HG02759 (cell line): ENCODE data around the gene GAB3.
A peak's percentile ranks its signal among the peaks of the same experiment; 100 is the strongest.
"Not testable (repeated sequence)": the region's sequence is repeated elsewhere in the genome, so short reads cannot be mapped to it uniquely, and the experiment has no call there.

Source experiments
- ATAC-seq: cut with Tn5 transposase; IDR thresholded peaks from one replicate; pipeline ENCODE4 v1.9.1; 2021; ENCODE audit warnings: mild to moderate bottlenecking, moderate library complexity; ENCODE audit not compliant: unreplicated experiment

The GAB3 gene

DNA sequence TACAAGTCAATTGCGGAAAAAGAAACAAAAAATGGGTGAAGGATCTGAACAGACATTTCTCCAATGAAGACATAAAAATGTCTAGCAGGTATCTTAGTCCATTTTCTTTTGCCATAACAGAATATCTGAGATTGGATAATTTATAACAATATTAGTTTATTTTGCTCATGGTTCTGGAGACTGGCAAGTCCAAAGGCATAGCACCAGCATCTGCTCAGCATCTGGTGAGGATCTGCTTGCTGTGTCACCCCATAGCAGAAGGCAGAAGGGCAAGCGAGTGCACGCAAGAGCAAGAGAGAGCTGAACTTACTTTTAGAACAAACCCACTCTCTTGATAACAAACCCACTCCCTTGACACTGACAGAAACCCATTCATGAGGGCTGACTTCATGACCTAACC lies 29.7 kb downstream of the GAB3 start:
- ATAC-seq = no peak

GRCh38 chrX:154720067-154720466 lies 30.8 kb downstream of the GAB3 start:
- ATAC-seq = no peak

DNA sequence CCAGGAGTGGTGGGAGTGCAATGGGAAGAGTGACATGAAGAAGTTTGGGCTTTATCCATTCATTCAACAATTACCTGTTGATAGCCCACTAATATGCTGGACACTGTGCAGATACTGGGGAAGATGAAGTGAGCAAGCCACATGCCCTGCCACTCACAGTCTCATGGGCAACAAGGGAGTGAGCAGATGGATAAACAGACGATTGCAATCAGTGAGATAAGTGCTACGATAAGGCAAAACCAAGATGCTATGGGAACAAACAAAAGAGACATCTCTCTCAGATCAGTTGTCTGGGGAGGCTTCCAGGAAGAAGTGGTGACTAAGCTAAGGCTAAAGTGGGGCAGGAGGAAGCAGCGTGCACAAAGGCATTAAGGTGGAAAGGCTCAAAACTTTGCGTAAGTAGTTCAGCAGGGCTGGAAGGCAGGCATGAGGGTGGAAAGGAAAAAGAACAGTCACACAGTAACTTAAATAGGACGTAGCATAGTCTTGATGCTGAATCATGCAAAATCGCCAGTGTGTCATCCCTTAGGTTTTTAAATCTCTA lies 31.7 kb downstream of the GAB3 start:
- no peak for ATAC-seq

- no peak for ATAC-seq
Observed at GRCh38 chrX:154718616-154719015, 32.3 kb downstream of the GAB3 start.

DNA sequence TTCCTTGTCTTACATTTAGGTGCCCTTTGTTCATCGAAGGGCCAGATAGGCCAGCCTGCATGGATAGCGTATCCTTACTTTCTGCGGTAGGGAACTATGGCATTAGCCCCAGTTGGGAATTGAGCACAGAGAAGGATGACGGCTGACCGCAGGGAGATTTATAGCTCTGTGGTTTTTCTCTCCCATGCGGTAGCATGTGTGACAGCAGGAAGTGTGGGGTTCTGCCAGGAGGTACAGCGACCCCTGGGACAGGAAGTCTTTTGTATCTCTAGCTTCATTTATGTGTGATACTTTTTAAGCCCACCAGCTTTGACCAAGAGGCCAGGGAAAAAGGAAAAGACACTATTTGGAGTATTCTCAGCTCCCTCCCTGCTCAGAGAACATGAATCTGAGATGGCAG lies 33.1 kb downstream of the GAB3 start:
- ATAC-seq = no peak

- no peak for ATAC-seq
Observed at GRCh38 chrX:154715825-154716224, 35.1 kb downstream of the GAB3 start.

DNA sequence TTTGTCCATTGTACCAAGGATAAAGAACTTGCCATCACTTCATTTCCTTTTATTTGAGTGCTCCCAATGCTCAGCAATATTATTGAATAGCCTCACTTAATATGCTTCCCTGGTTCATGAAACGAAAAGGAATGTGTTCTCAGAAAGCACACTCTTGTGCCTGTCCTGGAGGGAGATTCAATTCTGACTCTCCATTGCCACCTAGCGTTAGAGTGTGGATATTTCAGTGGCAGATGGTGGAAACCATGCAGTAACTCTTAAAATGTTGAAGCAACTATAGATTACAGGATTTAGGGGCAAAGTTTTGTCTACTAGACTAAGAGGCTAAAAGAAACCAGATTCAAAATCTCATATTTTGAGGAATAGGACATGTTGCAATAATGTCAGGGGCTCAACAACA lies 36.0 kb downstream of the GAB3 start:
- ATAC-seq = no peak

GRCh38 chrX:154712781-154713740 lies 37.8 kb downstream of the GAB3 start:
- ATAC-seq = peak; percentile 83

- no peak for ATAC-seq
Observed at GRCh38 chrX:154711264-154711663, 39.6 kb downstream of the GAB3 start.

GRCh38 chrX:154710309-154710708 lies 40.6 kb downstream of the GAB3 start:
- no peak for ATAC-seq

DNA sequence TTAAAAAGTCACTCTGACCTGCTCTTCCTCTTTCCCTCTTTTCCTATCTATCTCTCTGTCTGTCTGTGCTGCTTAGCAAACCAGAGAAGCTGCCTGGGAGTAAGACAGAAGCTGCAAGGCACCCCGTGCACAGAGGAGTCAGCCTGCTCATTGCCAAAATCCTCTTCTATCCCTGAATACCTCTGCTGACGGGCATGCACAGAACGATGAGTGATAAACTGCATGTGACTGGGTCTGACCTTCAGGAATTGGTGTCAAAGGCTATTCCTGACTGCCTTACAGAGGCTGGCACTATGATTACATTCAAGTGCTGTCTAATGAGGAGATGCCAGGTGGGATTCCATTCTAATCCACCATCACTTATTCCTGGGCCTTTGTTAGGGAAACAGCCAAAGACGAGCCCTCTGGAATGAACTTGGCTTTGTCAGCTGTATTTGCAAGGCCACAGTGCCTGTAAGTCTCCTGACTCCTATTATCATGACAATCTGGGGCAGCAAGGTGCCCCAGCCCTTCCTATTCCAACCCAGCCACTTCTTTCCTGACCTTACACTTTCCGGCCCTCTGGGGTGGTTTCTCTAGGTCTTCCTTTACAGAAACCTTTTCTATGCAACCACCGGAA lies 52.1 kb downstream of the GAB3 start:
- no peak for ATAC-seq

- ATAC-seq = no peak
Observed at GRCh38 chrX:154696676-154697045, 54.2 kb downstream of the GAB3 start.

GRCh38 chrX:154695911-154696675 lies 54.8 kb downstream of the GAB3 start:
- ATAC-seq = no peak

- ATAC-seq = no peak
Observed at GRCh38 chrX:154693394-154693793, 57.5 kb downstream of the GAB3 start.

DNA sequence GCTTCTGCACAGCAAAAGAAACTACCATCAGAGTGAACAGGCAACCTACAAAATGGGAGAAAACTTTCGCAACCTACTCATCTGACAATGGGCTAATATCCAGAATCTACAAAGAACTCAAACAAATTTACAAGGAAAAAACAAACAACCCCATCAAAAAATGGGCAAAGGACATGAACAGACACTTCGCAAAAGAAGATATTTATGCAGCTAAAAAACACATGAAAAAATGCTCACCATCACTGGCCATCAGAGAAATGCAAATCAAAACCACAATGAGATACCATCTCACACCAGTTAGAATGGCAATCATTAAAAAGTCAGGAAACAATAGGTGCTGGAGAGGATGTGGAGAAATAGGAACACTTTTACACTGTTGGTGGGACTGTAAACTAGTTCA lies 60.4 kb downstream of the GAB3 start:
- ATAC-seq = not testable (repeated sequence)

DNA sequence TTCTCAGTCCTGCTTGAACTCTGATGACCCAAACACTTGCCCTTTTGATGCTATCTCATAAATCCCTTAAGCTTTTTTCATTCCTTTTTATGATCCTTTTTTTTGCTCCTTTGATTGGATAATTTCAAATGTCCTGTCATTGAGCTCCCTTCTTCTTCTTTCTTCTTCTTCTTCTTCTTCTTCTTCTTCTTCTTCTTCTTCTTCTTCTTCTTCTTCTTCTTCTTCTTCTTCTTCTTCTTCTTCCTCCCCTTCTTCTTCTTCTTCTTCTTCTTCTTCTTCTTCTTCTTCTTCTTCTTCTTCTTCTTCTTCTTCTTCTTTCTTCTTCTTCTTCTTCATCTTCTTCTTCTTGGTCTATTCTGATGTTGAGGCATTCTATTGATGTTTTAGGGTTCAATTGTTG lies 78.8 kb downstream of the GAB3 start:
- not testable (repeated sequence) for ATAC-seq

GRCh38 chrX:154670848-154671247 lies 80.0 kb downstream of the GAB3 start:
- not testable (repeated sequence) for ATAC-seq

GRCh38 chrX:154661899-154662298 lies 89.0 kb downstream of the GAB3 start:
- ATAC-seq = no peak

DNA sequence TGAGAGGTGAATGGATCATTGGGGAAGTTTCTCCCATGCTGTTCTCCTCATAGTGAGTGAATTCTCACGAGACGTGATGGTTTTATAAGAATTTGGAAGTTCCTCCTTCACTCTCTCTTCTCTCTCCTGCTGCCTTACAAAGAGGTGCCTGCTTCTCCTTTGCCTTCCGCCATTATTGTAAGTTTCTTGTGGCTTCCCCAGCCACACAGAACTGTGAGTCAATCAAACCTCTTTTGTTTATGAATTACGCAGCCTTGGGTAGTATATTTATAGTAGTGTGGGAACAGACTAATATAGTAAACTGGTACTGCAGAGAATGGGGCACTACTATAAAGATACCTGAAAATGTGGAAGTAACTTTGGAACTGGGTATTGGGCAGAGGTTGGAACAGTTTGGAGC lies 89.7 kb downstream of the GAB3 start:
- no peak for ATAC-seq

- ATAC-seq = no peak
Observed at GRCh38 chrX:154660541-154660940, 90.3 kb downstream of the GAB3 start.

- no peak for ATAC-seq
Observed at GRCh38 chrX:154658957-154659356, 91.9 kb downstream of the GAB3 start.
